Measurements from ENCODE around the gene MXI1.

MXI1 gene

DNA sequence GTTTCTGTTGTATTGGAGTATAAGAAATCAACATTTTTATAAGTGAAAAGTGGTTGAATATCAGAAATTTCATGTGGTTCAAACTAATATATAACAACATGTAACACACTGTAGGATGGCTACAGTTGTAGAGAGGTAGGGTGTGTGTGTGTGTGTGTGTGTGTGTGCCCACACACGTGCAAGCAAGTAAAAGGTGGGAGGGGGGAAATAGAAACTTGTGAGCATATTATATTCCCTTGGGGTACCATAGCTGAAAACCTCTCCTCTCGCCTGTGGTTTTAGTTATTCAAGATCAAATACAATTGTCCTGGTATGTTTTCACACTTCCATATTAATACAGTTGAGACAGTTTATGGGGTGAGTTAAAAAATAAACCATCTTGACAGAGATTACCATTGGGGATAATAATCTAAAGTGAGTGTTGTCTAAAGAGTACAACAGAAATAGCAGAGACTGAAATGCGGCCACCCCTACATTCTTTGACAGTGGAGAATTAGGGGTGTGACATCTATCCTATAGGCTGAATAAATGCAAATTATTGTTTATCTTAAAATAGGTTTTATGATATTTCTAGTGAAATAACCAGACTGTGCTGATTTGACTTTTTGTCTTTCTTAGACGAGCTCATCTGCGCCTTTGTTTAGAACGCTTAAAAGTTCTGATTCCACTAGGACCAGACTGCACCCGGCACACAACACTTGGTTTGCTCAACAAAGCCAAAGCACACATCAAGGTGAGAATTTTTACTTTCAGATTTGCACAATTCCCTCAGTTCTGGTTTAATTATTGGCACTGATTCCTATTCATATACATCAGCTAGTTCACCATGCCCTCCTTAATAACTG is 71.4 kb downstream of the MXI1 start:
- DNase-seq: no peak

GRCh38 chr10:110279407-110279986 is 72.1 kb downstream of the MXI1 start:
- peak; percentile 0 for DNase-seq

GRCh38 chr10:110284262-110284661 is 76.9 kb downstream of the MXI1 start:
- DNase-seq: no peak

- DNase-seq: no peak
These were observed 78.1 kb downstream of the MXI1 start for GRCh38 chr10:110285501-110285900.

DNA sequence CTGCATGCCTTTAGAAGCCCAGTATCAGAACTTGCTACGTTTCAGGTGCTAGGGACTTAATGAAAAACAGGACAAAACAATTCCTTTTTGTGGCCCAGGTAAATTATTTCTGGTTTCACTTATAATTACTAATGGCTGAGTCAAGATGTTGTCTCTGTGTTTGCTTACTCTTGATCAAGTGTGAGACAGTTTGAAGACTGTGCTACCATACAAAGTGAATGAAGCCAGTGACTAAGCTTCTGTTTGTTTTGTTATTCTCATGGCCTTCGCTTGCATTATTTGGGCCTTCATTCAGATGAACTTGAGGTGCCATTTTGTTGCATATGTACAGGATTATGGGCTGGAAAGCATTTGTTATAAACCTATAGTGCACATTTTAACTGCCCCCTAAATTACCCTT is 79.4 kb downstream of the MXI1 start:
- no peak for DNase-seq

GRCh38 chr10:110296966-110297365 is 89.6 kb downstream of the MXI1 start:
- DNase-seq: no peak

DNA sequence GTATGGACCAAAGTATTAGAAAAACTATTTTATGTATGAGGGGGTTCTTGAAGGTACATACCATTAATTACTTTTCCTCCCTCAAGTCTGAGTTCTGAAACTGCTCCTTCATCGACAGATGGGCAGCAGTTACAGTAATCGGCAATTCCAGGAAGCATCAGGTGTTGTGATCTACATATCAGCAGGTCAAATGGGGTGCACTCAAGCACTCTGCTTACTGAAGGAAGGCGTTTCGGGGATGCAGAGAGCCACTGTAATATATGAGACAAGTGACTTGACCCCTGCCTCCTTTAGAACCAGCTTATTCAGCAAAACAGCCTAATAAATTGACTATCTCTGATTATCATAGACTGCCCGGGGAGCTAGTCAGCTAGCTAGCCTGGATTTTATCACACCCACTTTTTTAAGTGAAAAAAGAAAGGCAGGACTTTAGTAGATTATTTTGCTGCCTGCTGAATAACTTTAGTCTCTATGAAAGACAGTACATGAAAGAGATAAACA is 93.1 kb downstream of the MXI1 start:
- no peak for DNase-seq

GRCh38 chr10:110303681-110304080 is 96.3 kb downstream of the MXI1 start:
- no peak for DNase-seq

GRCh38 chr10:110304394-110304779 is 97.0 kb downstream of the MXI1 start:
- DNase-seq: no peak

- peak; percentile 96 for DNase-seq
These were observed 97.5 kb downstream of the MXI1 start, which contains the start of gene SMNDC1 for GRCh38 chr10:110304780-110305421. TSS of gene SMNDC1 (minus strand) at chr10:110304920. CDS start at chr10:110303587, 1,333 bp downstream.

DNA sequence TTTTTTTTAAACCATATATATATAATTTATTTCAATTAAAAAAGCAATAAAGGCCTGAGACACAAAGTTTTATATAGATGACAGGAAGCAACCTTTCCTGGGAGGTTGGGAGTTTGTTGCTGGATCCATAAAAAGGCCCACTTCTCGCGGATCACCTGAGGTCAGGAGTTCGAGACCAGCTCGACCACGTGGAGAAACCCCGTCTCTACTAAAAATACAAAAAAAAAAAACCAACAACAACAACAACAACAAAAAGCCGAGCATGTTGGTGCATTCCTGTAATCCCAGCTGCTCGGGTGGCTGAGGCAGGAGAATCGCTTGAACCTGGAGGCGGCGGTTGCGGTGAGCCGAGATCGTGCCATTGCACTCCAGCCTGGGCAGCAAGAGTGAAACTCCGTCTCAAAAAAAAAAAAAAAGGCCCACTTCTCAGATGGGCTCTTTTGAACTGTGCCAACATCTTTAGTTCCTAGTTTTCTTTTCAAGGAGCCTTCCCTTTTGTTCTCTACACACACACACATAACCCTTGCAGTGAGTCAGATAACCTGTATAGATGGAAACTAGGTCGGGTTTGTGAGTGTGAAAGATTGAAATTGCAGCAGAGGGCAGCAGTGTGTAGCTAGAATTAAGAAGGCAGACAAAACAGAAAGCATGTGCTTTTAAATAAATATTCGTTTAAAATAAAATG is 98.5 kb downstream of the MXI1 start:
- DNase-seq: peak; percentile 10

GRCh38 chr10:110306452-110306768 is 99.0 kb downstream of the MXI1 start:
- DNase-seq: no peak

- no peak for DNase-seq
These were observed 100.4 kb downstream of the MXI1 start for GRCh38 chr10:110307805-110308204.

GRCh38 chr10:110310741-110311140 is 103.3 kb downstream of the MXI1 start:
- DNase-seq: no peak

GRCh38 chr10:110311357-110311949 is 104.0 kb downstream of the MXI1 start:
- peak; percentile 18 for DNase-seq

DNA sequence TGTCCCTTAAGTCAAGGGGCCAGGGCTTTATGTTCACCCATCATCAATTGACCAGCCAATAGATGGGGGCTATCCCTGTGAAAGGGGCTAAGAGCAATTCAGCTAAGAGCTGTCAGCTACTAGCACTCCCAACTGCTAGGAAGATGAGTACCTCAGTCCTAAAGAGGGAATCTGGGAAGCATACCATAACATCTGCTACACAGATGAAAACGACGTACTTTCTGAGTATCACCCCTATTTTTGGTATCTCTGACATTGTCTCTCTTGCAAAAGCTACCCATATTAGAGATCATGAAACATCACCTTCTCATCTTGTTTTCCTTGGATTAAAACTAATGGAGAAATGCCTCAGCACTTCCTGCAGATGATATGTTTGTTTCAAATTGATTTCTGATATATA is 104.8 kb downstream of the MXI1 start:
- no peak for DNase-seq

GRCh38 chr10:110313674-110314073 is 106.3 kb downstream of the MXI1 start:
- no peak for DNase-seq

- DNase-seq: no peak
These were observed 110.8 kb downstream of the MXI1 start for GRCh38 chr10:110317866-110318850.

GRCh38 chr10:110321869-110322620 is 114.6 kb downstream of the MXI1 start:
- no peak for DNase-seq

DNA sequence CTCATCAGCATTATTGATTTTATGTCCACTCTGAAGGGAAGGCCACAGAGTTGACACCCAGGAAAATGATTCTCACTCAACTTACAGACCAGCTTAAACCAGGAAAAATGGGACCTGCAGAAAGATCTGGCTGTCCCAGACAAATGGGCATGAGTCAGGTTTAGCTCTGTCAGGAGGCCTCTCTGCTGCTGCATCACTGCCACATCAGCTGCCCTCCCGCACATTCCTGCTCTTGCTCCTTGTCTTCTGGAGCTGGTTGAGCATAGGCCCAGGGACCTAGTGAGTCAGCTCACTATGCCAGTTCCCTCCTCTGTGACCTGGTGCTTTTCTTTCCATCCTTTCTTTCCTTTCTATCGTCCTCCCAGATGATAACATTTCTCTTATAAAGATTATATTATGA is 116.1 kb downstream of the MXI1 start:
- no peak for DNase-seq
